HG03066 (cell line): Measurements from ENCODE around the gene ATOX1.
A peak's percentile ranks its signal among the peaks of the same experiment; 100 is the strongest.
"Not testable (repeated sequence)": the region's sequence is repeated elsewhere in the genome, so short reads cannot be mapped to it uniquely, and the experiment has no call there.

ENCODE experiments used
- ATAC-seq: cut with Tn5 transposase; IDR thresholded peaks from one replicate; pipeline ENCODE4 v1.9.1; 2021; ENCODE audit warnings: low read depth; ENCODE audit not compliant: unreplicated experiment

Gene ATOX1, protein sequence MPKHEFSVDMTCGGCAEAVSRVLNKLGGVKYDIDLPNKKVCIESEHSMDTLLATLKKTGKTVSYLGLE

DNA sequence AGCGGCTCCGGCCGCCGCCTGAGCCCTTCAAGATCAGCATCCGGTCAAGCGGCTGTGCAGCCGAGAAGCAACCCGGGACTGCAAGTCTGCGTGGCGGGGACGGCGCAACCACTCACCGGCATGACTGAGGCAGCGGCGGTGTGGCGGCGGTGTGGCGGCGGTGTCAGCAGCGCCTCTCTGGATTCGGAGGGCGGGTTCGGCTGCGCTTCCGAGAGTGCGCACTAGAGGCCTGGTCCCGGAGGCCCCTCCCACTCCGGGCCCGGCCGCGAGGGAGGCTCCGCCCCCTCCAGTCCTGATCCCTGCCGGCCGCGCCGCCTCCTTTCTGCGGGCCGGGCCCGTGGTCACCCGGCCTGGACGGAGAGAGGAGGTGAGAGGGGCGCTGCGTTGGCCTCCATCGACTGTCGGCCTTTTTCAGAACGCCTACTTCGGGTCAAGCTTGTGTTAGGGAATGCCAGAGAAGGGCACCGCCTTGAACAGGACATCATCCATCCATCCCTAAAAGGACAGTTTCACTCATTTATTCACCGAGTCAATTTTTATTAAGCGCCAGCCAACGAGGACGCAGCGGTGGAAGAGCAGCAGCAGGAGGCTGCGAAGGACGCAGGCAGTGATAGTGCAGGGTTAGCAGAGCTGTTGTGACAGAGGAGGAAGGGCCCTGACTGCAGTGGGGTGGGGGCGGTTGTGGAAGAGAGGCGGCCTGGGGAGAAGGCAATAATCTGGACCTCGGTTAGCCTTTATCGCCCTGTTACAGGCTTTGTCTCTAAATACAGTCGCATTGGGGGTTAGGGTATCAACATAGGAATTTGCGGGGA lies at the start of gene ATOX1:
Gene ATOX1, minus strand, starts transcription at position 202 of the 812 bp plus-strand sequence. Its CDS starts 80 bp downstream, at position 122.
- ATAC-seq = peak; percentile 92

DNA sequence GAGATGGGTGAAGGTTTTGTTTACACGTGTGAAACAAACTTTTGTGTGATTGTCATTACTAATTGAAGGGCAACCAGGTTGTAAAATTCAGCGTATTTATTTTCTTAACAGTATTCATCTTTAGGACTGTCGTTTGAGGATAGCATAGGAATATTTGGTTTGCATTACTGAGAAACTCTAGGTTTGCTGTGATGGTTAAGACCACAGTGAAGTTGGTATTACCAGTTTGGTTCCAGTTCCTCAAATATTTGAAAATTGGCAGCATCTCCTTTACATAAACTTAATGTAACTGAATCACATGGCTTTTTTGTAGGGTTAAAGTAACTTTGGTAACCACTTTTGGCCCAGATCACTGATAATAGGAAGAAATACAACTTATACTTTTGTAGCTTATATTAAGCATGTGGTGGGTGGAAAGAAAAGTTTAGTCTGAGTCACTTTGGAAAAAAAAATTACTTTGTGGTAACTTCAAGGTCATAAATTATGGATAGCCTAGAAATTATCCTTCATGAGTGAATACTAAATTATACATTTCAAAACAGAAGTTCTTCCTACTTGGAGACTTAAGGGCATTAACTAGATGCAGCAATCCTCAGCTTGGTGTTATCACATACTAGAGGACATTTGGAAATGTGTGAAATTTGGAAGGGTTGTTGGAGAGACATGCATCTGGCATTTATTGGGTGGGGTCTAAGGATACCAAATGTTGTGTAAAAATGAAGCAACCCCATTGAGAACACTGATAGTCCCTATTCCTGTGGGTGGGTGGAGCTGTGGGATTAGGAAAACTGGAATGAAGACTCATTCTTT lies 47.2 kb upstream of the ATOX1 start:
- ATAC-seq = no peak

DNA sequence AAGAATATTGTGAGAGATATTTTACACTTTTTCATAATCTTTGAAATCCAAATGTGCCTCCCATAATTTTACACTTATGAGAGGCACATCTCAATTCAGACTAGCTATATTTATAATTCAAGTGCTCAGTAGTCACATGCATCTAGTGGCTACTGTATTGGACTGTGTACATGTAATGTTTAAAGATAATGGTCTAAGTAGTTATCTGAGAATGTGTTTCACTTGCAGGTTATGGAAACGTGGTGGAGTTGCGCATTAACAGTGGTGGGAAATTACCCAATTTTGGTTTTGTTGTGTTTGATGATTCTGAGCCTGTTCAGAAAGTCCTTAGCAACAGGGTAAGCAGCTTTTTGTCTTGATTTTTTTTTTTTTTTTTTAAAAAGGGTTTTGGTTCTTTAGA lies 42.1 kb upstream of the ATOX1 start:
- no peak for ATAC-seq

DNA sequence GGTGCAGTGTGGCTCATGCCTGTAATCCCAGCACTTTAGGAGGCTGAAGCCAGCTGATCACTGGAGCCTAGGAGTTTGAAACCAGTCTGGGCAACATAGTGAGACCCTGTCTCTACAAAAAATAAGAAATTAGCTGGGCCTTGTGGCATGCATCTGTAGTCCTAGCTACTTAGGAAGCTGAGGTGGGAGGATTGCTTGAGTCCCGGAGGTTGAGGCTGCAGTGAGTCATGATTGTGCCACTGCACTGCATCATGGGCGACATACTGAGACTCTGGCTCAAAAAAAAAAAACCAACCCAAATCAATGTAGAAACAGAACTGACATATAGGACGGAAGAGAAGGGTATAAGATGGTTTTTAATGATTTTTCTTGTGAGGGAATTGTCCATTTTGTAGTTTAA lies 41.0 kb upstream of the ATOX1 start:
- no peak for ATAC-seq

DNA sequence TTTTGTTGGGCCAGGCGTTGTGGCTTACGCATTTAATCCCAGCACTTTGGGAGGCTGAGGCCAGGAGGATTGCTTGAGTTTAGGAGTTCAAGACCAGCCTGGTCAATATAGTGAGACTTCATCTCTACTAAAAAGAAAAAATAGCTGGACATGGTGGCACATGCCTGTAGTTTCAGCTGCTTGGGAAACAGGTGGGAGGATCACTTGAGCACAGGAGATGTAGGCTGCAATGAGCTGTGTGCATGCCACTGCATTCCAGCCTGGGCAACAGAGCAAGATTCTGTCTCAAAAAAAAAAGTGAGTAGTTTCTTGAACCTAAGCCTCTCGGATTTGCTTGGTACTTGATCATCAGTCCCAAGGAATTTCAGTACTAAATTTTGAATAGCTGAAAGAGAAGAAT lies 40.2 kb upstream of the ATOX1 start:
- no peak for ATAC-seq

DNA sequence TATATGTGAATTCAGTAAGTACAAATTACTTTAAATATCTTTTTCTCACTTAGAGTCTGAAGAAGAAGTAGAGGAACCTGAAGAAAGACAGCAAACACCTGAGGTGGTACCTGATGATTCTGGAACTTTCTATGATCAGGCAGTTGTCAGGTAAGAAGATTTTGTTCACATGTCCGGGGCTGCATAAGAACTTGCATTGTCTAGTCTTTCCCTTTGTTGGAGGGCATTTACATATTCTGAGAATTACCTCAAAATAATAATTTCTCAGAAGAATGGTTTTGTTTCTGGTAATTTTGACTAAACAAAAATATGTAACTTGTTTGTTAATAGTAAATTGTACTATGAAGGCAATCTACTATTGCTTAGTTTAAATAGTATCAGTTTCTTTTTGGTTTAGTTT lies 37.0 kb upstream of the ATOX1 start:
- no peak for ATAC-seq

DNA sequence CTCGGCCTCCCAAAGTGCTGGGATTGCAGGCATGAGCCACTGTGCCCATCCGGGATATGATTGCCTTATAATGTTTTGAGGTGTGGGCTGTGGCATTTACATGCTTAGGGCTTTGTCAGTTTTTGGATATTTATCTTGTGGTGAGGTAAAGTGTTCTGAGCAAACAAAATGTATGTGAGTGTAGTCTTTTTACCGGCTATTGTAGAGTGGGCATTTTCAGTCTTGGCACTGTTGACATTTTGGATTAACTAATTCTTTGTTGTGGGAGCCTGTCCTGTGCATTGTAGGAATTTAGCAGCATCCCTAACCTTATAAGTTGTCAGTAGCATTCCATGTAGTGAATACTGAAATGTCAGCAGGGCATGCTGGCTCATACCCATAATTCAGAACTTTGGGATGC lies 34.9 kb upstream of the ATOX1 start:
- no peak for ATAC-seq

DNA sequence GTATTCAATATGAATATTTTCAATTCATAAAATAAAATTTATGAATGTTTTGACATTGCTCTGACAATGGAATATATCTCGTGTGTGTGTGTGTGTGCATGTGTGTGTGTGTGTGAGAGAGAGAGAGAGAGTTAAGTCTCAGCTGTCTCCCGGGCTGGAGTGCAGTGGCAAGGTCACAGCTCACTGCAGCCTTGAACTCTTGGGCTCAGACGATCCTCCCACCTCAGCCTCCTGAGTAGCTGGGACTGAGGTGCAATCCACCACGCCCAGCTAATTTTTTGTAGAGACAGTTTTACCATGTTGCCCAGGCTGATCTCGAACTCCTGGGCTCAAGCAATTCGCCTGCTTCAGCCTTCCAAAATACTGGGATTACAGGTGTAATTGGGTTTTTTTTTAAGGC lies 29.4 kb upstream of the ATOX1 start:
- no peak for ATAC-seq

DNA sequence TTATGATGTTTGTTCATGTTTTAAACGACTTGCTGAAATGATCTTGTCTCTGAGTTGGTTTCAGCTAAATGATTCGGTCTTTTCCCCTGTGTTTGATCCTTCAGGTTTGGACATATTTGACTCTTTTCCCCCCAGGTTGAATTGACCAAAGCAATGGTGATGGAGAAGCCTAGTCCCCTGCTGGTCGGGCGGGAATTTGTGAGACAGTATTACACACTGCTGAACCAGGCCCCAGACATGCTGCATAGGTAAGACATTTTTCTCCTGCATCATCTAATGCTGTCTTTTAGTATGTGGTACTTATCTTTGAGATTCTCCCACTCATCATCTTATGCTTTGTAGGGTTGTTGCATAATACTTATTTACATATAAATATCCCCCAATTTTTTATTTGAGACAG lies 28.0 kb upstream of the ATOX1 start:
- ATAC-seq = no peak

DNA sequence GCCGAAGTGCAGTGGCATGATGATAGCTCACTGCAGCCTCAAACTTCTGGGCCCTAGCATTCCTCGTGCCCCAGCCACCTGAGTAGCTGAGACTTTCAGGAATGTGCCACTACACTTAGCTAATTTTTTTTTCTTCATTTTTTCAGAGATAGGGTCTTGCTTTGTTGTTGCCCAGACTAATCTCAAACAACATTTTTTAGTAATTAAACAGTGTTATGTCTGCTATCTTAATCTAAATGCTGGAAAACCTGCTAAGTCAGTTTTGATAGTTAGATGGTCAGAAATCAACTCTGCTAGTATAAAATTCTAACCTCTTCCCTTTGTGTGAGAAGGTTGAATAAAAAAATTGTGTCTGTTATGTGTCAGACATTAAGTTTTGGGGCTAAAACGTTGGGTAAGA lies 25.7 kb upstream of the ATOX1 start:
- no peak for ATAC-seq

DNA sequence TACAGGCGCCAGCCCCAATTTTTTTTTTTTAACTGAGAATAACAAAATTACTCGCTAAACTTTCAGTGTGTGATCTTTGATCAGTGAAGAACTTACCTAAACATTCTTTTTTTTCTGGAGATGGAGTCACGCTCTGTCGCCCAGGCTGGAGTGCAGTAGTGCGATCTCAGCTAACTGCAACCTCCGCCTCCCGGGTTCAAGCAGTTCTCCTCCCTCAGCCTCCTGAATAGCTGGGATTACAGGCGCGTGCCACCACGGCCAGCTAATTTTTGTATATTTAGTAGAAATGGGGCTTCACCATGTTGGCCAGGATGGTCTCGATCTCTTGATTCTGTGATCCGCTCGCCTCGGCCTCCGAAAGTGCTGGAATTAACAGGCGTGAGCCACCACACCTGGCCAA lies 25.2 kb upstream of the ATOX1 start:
- not testable (repeated sequence) for ATAC-seq

DNA sequence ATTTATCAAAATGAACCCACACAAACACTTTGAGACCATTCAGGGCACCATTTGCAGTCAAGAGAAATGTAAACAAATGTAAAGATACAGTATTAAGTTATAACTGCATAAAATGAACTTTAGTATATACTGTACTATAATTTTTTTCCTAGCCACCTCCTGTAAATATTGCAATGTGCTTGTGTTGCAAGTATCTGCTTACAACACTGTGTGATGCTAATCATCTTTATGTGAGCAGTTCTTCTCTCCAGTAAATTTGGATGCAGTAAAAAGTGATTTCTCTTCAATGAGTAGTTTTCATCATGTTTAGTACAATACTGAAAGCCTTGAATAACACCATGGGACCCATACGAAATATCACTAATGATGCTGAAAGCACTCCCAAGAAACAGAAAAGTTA lies 22.8 kb upstream of the ATOX1 start:
- ATAC-seq = no peak

DNA sequence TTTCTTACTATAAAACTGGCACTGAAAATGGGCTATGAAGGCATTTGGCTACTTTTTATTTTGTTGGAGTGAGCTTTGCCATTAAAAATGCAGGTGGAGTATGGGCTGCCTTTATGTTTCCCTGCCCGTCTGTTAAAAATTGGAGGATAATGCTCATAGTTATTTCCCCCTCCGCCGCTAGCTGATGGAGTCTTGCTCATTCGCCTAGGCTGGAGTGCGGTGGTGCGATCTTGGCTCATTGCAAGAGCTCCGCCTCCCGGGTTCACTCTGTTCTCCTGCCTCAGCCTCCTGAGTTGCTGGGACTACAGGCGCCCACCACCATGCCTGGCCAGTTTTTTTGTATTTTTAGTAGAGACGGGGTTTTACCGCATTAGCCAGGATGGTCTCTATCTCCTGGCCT lies 21.9 kb upstream of the ATOX1 start:
- no peak for ATAC-seq

DNA sequence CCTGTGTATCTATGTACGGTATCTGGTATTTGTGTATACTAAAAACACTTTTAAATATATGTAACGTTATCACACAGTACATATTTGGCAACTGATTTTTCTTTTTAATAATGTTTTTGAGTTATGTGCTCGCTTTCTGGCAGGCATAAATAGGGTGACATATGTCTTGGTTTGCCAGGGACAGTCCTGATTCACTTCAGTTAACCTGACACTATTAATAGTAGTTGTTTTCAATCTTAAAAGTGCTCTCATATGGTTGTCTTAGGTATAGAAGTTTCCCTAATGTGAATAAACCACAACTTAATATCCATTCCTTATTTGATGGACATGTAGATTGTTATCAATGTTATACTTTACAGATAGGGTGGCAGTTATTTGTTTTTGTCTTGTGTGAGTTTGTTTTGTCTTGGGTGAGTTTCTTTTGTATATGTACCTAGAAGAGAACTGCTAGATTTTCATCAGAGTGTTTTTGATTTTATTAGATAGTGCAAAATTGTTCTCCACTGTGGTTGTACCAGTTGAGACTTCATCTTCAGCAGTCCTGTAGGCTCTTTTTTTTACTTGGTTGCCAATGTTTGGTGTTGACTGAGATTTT lies 21.2 kb upstream of the ATOX1 start:
- no peak for ATAC-seq

DNA sequence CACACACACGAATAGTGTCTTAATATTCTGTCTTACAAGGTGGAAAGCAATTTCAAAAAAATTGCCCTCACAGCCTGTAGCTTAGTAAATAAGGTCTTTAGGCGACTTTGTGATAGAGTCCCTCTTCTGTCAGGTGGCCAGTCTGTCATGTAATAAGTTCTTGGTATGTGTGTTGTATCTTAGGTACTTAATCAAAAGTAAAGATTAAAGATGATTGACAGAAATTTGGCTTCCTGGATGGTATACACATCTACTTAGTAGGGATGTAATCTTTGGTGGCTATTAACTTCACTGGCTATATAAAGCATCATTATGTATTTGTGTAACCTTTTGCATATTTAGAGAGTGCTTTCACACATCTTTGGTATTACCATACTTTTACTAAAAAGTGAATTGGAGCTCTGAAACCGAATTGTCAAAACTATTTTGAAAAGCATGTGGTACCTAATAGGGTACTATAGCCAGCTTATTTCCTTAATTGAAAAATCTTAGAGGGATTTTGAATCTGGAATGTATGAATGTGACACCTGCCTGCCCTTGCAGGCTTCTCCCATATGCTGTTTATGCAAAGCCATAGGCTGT lies 16.7 kb upstream of the ATOX1 start:
- no peak for ATAC-seq

DNA sequence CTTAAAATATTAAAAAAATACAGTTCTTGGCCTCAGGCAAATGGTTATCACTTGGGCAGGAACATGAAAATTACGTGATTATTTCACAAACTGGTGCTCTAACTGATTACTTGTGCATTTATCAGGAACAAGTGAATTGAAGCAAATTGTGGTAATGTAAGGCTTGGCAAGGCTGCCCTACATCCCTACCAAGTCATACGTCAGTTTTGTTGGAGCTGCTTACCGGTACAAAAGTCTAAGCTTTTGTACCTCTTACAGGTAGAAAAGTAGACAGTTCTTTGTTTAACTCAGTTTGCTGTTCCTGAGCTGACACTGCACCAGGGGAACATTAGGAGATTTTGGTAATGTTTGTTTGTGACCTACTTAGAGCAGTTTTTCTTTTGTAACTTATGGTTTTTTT lies 15.5 kb upstream of the ATOX1 start:
- no peak for ATAC-seq

DNA sequence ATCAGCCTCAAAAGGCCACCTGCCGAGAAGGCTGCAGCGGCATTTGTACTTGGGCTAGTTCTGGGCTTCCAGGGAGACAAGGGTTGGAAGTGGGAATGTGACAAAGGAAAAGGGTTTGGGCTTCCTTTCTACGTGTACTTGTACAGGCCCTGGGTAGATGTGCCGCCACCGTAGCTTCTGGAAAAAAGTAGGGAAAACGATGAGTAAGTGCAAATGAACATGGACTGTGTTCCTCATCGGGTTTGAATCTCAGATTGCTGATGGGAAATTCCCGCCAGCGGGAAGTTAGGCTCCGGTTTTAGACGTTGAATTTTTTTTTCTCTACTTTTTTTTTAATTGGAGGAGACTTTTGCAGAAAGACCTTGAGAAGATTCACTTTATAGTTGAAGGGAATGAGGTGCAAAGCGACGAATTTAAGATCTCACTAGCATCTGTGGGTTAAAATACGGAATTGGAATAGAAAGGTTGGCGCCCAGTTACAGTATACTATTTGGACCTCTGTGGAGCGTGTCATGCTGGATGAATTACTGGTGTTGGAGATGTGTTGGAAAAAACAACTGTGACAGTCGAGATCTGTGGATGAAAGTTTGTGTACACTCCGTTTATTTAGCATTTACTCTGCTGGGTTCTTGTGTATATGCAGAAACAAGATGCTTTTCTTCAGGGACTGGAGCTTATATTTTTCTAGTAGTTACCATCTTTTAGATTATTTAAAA lies 14.6 kb upstream of the ATOX1 start:
- ATAC-seq = no peak

DNA sequence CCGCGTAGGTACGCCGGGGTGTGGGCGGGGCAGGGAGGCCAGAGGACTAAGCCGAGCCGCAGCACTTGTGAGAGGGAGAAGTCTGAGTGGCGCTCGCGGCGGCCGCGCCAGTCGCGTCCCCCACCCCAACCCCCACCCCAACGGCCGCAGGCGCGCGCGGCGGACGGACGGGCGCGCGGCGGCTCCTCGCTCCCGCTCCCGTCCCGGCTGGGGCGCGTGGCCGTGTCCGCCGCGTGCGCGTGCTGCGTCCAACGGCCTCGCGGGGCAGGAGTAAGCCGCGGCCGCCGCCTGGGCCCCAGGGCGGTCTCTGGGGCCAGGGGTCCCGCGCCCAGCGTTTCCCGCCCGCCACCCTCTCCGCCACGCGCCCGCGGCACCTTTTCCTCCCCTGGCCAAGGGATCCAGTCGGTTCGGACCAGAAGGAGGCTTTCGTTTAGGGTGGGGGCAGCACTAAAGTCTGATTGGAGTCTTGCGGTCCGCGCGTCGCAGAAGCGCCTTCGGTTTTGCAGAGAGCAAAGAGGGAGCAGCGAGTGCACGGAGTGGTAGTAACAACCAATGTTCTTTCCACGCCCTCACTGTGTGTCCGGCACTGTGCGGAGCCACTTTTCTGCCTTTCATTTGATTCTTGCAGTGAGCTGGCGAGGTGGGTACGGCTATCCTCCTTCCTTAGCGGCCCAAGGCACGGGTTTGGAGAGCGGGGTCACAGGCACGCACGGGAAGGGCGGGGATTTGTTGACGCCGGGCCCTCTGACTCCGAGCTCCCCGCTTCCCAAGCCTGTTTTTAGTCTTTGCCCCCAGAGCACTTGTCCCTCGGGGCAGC lies 13.8 kb upstream of the ATOX1 start:
- ATAC-seq = peak; percentile 5

DNA sequence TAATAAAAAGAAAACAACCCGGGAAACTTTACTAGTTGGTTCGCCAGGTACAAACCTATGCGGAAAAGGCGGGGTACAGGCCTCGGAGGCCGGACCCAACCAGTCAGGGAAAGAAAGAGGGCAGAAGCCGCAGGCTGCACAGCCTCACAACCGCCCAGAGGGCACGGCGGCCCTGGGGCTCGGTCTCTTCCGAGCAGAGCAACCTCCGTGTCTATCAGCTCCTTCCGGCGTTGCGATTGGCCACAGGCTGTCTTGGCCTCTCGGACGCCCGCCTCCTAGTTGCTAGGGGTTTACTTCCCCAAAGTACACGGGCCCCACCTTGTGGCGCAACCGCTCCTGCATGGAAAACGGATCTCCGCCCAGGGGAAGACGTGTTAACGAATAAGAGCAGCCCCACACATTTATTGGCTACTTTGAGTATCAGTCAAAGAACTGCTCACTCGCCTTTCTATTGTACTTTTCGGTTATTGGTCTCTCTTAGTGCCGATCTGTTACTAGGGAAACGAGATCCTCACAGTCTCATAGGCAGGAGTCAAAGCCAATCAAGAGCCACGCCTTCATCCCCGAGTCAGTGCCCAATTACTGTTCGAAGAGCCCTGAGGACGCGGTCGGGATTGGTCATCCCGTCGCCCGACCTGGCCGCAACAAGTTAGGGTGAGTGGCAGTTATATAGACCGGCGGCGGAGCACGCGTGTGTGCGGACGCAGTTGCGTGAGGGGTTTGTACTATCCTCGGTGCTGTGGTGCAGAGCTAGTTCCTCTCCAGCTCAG lies 13.0 kb upstream of the ATOX1 start, which contains the start of gene G3BP1:
Gene G3BP1, plus strand, starts transcription at position 696 of the 770 bp plus-strand sequence. CDS start 14,667 bp downstream, outside the sequence.
- peak; percentile 79 for ATAC-seq
